D721Med (cell line): ENCODE measurements around the gene MBD3L5.
"Not testable (repeated sequence)": the region's sequence is repeated elsewhere in the genome, so short reads cannot be mapped to it uniquely, and the experiment has no call there.

Experiments
- DNase-seq: peaks from one replicate; pipeline ENCODE4 v3.0.0; 2011; ENCODE audit warnings: low spot score; ENCODE audit not compliant: insufficient read length
- FAIRE-seq: peaks from 2 replicates; lab custom pipeline; 2011; peaks lifted over from hg19 to GRCh38; lab: Jason Lieb, UNC
- CTCF ChIP-seq: IDR thresholded peaks from 2 replicates; pipeline ENCODE4 v1.5.1; 2012; ENCODE audit warnings: mild to moderate bottlenecking, control low read depth; ENCODE audit not compliant: insufficient read depth; ENCODE audit errors: missing control alignments

MBD3L5 gene

GRCh38 chr19:7030278-7030677 lies at the start of gene MBD3L5:
TSS of gene MBD3L5 (plus strand) at chr19:7030578. CDS start at chr19:7030612, 34 bp downstream.
- not testable (repeated sequence) for FAIRE-seq, DNase-seq

GRCh38 chr19:6983448-6983847 lies 46.9 kb upstream of the MBD3L5 start:
- DNase-seq (no peak), FAIRE-seq (no peak)
- no peak for TF ChIP-seq CTCF

DNA sequence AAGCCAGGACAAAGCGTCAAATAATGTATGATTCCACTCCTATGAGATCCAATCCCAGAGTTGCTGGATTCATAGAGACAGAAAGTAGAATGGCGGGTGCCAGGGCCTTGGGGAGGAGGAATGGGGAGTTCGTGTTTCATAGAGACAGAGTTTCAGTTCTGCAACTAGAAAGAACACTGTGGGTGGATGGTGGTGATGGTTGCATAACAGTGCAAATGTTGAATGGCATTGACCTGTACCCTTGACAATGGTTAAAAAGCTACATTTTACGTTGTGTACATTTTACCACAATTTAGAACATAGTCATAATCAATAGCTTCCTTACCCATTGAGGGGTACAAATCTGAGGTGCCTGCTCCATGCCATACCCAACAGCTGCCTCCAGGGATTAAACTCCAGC lies 42.5 kb upstream of the MBD3L5 start:
- DNase-seq, result no peak
- no peak for FAIRE-seq
- no peak for TF ChIP-seq CTCF

GRCh38 chr19:6988257-6988656 lies 42.1 kb upstream of the MBD3L5 start:
- TF ChIP-seq CTCF, result no peak
- DNase-seq (no peak), FAIRE-seq (no peak)

DNA sequence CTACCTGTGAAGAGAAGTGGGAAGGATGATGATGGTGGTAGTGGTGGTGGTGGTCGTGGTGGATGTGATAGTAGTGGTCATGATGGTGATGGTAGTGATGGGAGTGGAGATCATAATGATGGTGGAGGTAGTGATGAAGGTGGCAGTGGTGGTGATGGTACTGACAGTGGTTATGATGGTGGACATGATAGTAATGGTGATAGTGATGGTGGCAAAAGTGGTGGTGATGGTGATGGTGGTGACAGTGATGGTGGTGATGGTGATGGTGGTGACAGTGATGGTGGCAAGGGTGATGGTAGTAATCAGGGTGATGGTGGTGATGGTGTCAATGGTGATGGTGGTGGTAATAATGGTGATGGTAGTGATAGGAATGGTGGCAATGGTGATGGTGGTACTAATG lies 35.3 kb upstream of the MBD3L5 start:
- FAIRE-seq, result no peak
- no peak for DNase-seq
- no peak for TF ChIP-seq CTCF

DNA sequence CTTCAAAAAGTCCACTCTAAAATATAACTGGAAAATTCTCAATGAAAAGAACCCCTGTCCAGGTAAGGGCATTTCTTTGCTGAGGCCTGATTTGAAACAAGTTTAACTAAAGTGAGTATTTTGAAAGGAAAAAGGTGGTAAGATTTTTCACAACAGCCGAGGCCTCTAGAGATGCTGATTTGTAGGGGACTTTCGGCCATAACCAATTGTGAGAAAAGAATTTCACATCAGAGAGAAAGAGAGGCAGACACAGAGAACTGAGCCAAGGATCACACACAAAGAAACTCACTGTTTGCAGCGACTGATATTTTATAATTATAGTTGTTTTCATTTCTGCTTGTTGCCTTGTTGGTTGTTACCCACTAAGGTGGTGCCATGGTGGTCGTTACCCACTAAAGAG lies 33.6 kb upstream of the MBD3L5 start:
- DNase-seq (no peak), FAIRE-seq (no peak)
- TF ChIP-seq CTCF, result no peak

- FAIRE-seq, result no peak
- TF ChIP-seq CTCF, result no peak
- DNase-seq, result no peak
These were observed 32.5 kb upstream of the MBD3L5 start for GRCh38 chr19:6997679-6998445.
